HG03571 (cell line): ENCODE results near the gene CCNL1.

Source experiments
- ATAC-seq: cut with Tn5 transposase; IDR thresholded peaks from one replicate; pipeline ENCODE4 v1.9.1; 2021; ENCODE audit not compliant: unreplicated experiment

CCNL1 gene

GRCh38 chr3:157147099-157147803 is 12.7 kb downstream of the CCNL1 start:
- no peak for ATAC-seq

GRCh38 chr3:157145606-157146322 is 14.2 kb downstream of the CCNL1 start:
- no peak for ATAC-seq

GRCh38 chr3:157142315-157142714 is 17.6 kb downstream of the CCNL1 start:
- no peak for ATAC-seq

- ATAC-seq = no peak
These were observed 19.9 kb downstream of the CCNL1 start for GRCh38 chr3:157139938-157140534.

GRCh38 chr3:157136647-157137387 is 23.1 kb downstream of the CCNL1 start:
- no peak for ATAC-seq

GRCh38 chr3:157135671-157136396 is 24.1 kb downstream of the CCNL1 start:
- no peak for ATAC-seq

- ATAC-seq = no peak
These were observed 25.2 kb downstream of the CCNL1 start for GRCh38 chr3:157134620-157135191.

- ATAC-seq = no peak
These were observed 26.3 kb downstream of the CCNL1 start for GRCh38 chr3:157133434-157134320.

GRCh38 chr3:157132936-157133335 is 27.0 kb downstream of the CCNL1 start:
- ATAC-seq = no peak

- ATAC-seq = no peak
These were observed 27.6 kb downstream of the CCNL1 start for GRCh38 chr3:157132341-157132740.

GRCh38 chr3:157131861-157132260 is 28.1 kb downstream of the CCNL1 start:
- ATAC-seq = no peak

GRCh38 chr3:157130467-157131251 is 29.3 kb downstream of the CCNL1 start:
- no peak for ATAC-seq

GRCh38 chr3:157129803-157130466 is 30.0 kb downstream of the CCNL1 start:
- ATAC-seq = no peak

GRCh38 chr3:157128771-157129681 is 30.9 kb downstream of the CCNL1 start:
- ATAC-seq = no peak

- no peak for ATAC-seq
These were observed 31.8 kb downstream of the CCNL1 start for GRCh38 chr3:157127831-157128767.

GRCh38 chr3:157127268-157127667 is 32.7 kb downstream of the CCNL1 start:
- ATAC-seq = no peak
